ENCODE data around the gene COL5A1.
"Not testable (repeated sequence)": the region's sequence is repeated elsewhere in the genome, so short reads cannot be mapped to it uniquely, and the experiment has no call there.

The COL5A1 gene

DNA sequence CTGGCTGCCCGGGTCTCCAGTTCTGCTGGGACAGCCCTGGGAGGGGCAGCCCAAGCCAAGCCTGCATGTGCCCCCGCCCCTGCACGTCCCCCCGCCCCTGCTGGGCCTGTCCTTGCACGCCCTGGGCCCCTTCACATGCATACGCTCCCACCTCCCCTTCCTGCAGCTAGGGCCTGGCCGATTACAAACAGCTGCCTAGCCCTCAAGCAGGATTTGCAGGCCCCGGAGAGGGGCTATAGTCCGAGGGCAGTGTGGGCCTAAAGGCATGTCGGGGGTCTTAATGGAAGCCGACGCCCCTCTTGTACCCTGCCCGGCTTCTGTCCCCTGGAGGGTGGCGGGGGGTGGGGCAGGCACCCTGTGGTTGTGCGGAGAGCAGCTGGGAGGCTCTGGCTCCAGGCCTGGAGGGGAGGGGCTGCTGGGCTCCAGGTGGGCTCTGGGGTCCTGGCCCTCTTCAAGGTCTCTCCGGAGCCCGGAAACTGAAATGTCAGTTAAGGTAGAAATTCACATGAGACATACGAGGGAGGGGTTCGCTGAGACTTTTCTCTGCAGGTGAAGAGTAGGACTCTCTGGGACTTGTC lies 16.9 kb downstream of the COL5A1 start:
- no peak for DNase-seq

DNA sequence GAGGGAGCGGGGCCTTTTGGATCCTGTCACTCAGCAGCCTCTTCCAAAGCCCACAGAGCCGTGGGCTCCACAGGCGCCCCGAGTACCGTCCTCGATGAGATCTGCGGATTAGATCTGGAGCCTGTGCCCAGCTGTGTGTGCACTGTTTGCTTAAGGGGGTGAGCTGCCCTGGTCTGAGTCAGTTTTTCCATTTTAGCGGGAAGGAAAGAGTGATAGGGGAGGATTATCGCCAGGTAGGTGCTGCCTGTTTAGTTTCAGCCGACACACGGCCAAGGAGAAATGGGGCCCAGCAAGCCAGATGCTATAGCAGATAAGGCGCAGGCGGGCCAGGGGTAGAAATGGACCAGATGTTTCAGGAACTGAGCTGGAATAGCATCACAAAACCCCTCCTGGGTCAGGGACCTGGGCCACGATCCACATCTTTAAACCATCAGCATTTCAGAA lies 18.1 kb downstream of the COL5A1 start:
- no peak for DNase-seq

GRCh38 chr9:134660407-134660806 lies 18.8 kb downstream of the COL5A1 start:
- DNase-seq, result no peak

DNA sequence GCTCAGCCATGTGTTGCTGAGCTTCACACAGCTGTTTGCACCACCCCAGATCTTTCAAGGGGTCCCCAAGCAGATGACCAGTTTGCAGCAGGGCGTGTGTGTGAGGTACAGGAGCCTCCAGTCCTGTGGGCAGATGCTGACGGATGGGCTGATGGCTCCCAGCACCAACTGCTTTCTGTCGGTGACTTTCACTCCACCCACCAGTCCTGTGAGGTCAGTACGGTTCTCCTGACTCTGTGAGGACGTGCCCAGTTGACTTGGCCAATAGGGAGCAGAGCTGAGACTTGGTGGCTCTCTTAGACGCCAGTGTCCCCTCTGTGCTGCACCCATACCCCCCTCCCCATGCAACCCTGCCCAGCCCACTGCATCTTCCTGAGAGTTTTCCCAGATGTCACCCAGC lies 19.7 kb downstream of the COL5A1 start:
- no peak for DNase-seq

DNA sequence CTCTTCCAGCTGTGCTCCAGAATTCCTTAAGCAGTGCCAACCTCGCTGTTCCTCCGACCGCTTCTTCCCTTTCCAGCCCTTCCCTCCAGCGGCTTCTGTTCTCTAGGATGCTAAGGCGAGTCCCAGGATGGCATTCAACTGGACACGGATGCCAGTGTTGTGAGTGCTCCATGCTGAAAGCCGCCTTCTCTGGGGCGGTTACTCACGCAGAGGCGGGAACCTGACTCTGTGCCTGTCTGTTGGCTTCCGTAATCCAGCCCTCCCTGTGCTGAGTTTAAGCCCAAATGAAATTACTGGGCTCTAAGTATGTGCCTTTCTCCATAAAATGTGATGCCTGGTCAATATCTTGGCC lies 20.2 kb downstream of the COL5A1 start:
- no peak for DNase-seq

GRCh38 chr9:134662143-134662876 lies 20.7 kb downstream of the COL5A1 start:
- DNase-seq, result no peak

DNA sequence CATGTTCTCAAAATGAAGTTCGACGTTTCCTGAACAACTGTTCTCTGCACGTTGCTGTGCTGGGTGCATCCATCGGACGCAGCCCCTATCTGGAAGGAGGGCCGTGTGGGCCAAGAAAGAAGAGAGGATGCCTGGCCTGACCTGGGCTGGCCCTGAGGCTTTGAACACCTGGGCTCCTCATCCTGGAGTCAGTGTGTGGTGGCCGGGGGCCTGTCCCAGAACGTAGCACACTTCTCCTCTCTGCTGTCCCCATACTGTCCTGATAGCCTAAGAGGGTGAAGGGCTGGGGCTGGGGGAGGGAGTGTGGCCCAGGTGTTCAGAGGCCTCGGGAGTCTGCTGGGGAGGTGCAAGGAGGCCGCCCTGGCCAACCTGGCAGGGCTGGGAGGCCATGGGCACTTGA lies 21.5 kb downstream of the COL5A1 start:
- DNase-seq, result no peak

DNA sequence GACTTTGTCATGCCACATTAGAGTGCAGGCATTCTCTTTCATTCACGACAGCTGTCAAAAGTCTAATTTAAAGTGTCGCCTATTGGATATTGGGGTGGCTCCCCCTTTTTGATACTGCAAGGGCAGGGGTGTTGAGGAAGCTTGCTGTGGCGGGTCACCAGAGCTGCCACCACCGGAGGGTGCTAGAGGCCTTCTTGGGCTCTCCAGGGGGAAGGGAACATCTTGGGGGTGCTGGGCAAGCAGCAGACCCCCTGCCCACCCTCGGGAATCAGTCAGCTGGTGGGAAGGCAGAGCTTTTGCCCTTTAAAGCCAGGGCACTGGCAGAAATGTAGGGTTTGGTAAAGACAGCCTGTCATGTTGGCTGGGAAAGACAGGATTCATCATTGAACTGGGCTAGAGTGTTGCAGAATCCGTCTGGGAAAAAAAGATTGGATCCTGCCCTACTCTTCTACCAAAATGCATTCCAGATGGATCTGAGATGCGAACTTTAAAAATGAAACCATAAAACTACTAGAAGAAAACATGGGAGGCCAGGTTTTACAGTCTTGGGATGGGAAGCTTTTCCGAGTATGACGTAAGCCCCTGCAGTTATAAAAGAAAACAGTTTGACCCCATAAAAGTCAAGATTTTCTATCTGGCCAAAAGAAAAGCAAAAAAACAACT lies 22.3 kb downstream of the COL5A1 start:
- DNase-seq, result no peak

DNA sequence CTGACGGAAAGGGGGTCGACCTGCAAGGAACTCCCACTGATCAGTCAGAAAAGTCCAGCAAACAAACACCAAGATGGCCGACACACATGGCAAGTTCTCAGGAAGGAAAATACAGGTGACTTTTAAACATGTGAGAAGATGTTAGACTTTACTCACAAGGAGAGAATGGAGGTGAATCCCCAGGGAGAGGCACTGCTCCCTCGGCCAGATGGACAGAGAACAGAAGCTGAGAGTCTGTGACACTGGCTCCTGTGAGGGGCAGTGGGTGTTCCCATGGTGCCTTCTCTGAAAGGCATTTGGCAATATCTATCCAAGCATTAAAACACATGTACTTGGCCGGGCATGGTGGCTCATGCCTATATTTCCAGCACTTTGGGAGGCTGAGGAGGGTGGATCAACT lies 22.8 kb downstream of the COL5A1 start:
- no peak for DNase-seq

DNA sequence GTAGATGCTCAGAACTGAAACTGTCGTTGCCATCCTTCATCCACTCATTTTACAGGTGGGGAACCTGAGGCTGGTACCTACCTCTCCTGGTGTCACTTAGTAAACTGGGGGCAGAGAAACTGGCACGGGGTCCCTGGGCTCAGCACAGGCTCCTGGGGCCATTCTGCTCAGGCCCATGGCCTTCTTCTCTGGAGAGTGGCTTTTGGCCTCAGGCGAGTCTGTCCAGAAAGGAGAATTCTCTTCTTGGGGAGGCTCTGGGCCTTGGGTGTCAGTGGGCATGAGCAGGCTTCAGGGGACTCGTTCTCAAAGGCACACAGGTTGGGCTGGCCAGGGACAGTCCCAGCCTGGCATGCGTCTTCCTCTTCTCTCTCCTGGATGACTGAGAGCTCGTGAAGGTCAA lies 24.6 kb downstream of the COL5A1 start:
- no peak for DNase-seq

GRCh38 chr9:134666831-134667230 lies 25.2 kb downstream of the COL5A1 start:
- no peak for DNase-seq

DNA sequence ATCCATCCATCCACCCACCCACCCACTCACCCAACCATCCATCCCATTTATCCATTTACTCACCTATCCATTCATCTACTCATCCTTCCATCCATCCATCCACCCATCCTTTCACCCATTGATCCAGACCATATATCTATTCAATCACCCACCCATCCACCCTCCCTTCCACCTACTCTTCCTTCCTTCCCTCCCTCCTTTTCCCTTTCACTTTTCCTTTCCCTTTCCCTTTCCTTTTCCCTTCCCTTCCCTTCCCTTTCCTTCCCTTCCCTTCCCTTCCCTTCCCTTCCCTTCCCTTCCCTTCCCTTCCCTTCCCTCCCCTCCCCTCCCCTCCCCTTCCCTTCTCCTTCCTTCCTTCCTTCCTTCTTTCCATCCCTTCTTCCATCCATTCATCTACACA lies 27.4 kb downstream of the COL5A1 start:
- not testable (repeated sequence) for DNase-seq

- no peak for DNase-seq
These were observed 27.9 kb downstream of the COL5A1 start for GRCh38 chr9:134669399-134669955.

GRCh38 chr9:134670042-134670525 lies 28.5 kb downstream of the COL5A1 start:
- no peak for DNase-seq

- DNase-seq, result no peak
These were observed 29.3 kb downstream of the COL5A1 start for GRCh38 chr9:134670851-134671281.

DNA sequence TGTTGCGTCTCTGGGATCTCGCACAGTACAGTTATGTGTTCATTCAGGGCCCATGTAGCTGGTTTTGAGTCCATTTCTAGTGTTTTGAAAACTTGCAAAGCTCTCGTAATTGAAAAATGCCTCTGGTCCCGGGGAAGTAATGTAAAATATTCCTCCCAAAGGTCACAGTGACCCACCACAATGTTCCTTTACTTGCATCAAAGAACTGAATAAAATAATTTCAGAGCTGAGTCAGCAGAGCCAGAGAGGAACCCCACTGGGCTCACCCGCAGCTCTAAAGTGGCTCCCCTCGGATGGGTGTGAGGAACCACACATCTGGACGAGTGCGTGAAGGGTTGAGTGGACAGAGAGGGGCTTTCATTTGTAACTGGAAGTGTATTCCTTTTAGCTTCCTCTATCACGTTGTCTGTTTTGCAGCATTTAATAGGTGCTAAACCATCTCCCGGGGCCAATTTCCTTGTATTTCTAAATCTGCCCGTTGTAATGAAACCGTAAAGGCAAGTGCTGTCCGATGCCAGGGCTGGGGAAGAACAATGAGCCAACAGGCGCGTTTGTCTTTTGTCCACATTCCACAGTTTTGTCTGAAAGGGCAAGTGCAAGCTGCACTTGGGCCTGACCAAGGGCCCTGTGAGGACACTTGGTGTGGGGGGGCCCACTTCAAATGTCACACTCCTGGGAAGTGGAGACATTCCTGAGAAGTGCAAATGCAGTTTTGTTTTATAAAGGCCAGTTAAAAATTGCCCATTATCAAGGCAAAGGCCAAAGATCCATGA lies 29.9 kb downstream of the COL5A1 start:
- DNase-seq, result no peak

GRCh38 chr9:134676361-134676760 lies 34.8 kb downstream of the COL5A1 start:
- no peak for DNase-seq

DNA sequence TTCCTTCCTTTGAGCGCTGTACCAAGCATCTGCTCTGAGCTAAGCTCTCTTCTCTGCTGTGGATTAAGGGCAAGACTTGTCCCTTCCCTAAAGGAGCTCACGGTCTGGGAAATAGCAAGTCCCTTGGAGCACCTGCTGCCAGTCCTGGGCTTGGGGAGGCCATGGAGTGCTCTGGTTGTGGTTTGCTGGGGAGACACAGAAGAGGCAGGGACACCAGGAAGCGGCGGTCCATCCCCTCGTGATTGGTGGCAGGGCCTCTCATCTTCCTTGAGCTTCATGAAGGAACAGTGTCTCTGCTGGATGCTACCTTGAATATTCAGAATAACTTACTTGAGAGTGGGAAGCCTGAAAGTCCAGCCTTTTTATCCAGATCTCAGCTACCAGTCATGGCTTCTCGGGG lies 35.3 kb downstream of the COL5A1 start:
- no peak for DNase-seq

- no peak for DNase-seq
These were observed 36.1 kb downstream of the COL5A1 start for GRCh38 chr9:134677743-134678142.

DNA sequence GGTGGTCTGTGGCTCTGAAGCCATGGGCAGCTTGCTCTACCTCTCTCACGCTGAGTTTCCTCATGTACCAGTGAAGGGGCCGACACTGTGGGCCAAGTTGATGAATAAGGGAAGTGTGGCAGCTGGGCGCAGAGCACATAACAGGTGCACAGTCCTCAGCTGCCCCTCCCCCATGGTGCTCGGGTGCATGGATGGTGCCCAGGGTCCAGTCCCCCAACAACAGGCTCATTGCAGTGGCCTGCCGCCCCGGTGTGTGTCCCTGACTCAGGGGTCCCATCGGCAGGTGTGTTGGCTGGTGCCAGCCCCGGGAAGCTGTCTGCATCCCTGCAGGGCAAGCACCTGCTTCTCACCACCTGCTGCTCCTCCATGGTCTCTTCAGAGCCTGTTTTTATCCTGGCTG lies 36.6 kb downstream of the COL5A1 start:
- no peak for DNase-seq

- no peak for DNase-seq
These were observed 37.3 kb downstream of the COL5A1 start for GRCh38 chr9:134678666-134679443.
